Measurements from ENCODE around the gene SUV39H2.
"Not testable (repeated sequence)": the region's sequence is repeated elsewhere in the genome, so short reads cannot be mapped to it uniquely, and the experiment has no call there.

SUV39H2 gene

GRCh38 chr10:14878266-14879123, at the start of gene SUV39H2:
Gene SUV39H2 (plus strand): TSS chr10:14878866. CDS start chr10:14878889, 23 bp downstream.
- peak; percentile 82 for DNase-seq (ENCODE audit: low read depth, low spot score)

- no peak for DNase-seq (ENCODE audit: low read depth, low spot score)
These were observed 45.6 kb upstream of the SUV39H2 start for GRCh38 chr10:14833106-14833505.

- no peak for DNase-seq (ENCODE audit: low read depth, low spot score)
These were observed 42.5 kb upstream of the SUV39H2 start for GRCh38 chr10:14836208-14836607.

GRCh38 chr10:14837003-14837756, 41.5 kb upstream of the SUV39H2 start:
- DNase-seq (ENCODE audit: low read depth, low spot score) = no peak

GRCh38 chr10:14837757-14838581, 40.7 kb upstream of the SUV39H2 start, which contains the start of the genes CDNF, HSPA14 and MSANTD7:
Gene CDNF (minus strand): TSS chr10:14838037. CDS start chr10:14837946, 91 bp downstream.
Gene HSPA14 (plus strand): TSS chr10:14838306. CDS start chr10:14838403, 97 bp downstream.
Gene MSANTD7 (plus strand): TSS chr10:14838306. CDS start chr10:14842285, 3,979 bp downstream.
- DNase-seq (ENCODE audit: low read depth, low spot score) = peak; percentile 100

- no peak for DNase-seq (ENCODE audit: low read depth, low spot score)
These were observed 39.9 kb upstream of the SUV39H2 start for GRCh38 chr10:14838582-14839304.

GRCh38 chr10:14839305-14839695, 39.4 kb upstream of the SUV39H2 start:
- DNase-seq (ENCODE audit: low read depth, low spot score) = no peak

- DNase-seq (ENCODE audit: low read depth, low spot score) = no peak
These were observed 38.5 kb upstream of the SUV39H2 start for GRCh38 chr10:14840178-14840577.

- no peak for DNase-seq (ENCODE audit: low read depth, low spot score)
These were observed 35.2 kb upstream of the SUV39H2 start for GRCh38 chr10:14843327-14843988.

GRCh38 chr10:14844948-14845347, 33.7 kb upstream of the SUV39H2 start:
- DNase-seq (ENCODE audit: low read depth, low spot score) = no peak

- no peak for DNase-seq (ENCODE audit: low read depth, low spot score)
These were observed 26.4 kb upstream of the SUV39H2 start for GRCh38 chr10:14852236-14852635.

- no peak for DNase-seq (ENCODE audit: low read depth, low spot score)
These were observed 23.2 kb upstream of the SUV39H2 start for GRCh38 chr10:14855453-14855852.

- DNase-seq (ENCODE audit: low read depth, low spot score) = no peak
These were observed 20.2 kb upstream of the SUV39H2 start for GRCh38 chr10:14858338-14858960.

GRCh38 chr10:14859043-14859442, 19.6 kb upstream of the SUV39H2 start:
- DNase-seq (ENCODE audit: low read depth, low spot score) = no peak

- no peak for DNase-seq (ENCODE audit: low read depth, low spot score)
These were observed 18.9 kb upstream of the SUV39H2 start for GRCh38 chr10:14859775-14860174.

GRCh38 chr10:14860791-14861190, 17.9 kb upstream of the SUV39H2 start:
- DNase-seq (ENCODE audit: low read depth, low spot score) = no peak

GRCh38 chr10:14864466-14864865, 14.2 kb upstream of the SUV39H2 start:
- DNase-seq (ENCODE audit: low read depth, low spot score) = not testable (repeated sequence)

GRCh38 chr10:14864871-14865270, 13.8 kb upstream of the SUV39H2 start:
- DNase-seq (ENCODE audit: low read depth, low spot score) = not testable (repeated sequence)

- DNase-seq (ENCODE audit: low read depth, low spot score) = no peak
These were observed 5.4 kb upstream of the SUV39H2 start for GRCh38 chr10:14873090-14873760.

All from activated CD4-positive, CD25-positive, alpha-beta regulatory T cell treated with anti-CD3 and anti-CD28 coated beads, Interleukin-2, amount 50 U/mL, for 16 hours (primary cell).